IMR-90 (cell line): Measurements from ENCODE around the gene LDHAL6A. TPM values are rescaled to one million over a fixed set of nuclear protein-coding genes. Genes with fewer than 3 reads are reported as not detected.

Experiments
- ATAC-seq: fragments of 200-7000 bp; cut with Tn5 transposase; 2 replicates; pipeline ENCODE4 v1.9.1; 2020; ENCODE audit warnings: low read depth, mild to moderate bottlenecking, moderate library complexity
- BruUV-seq: library from RNA; stranded (reverse); fragments of 400-500 nt; replicated peaks from 2 replicates; lab custom pipeline; 2021; lab: Mats Ljungman, UMichigan
- CTCF ChIA-PET: fragments of 300-600 bp; formaldehyde crosslinking; extraction: SDS; loops from one replicate; lab custom pipeline; 2021; ENCODE audit warnings: antibody characterized with exemption; lab: Yijun Ruan, JAX
- POLR2A ChIA-PET: fragments of 300-600 bp; sonication (Branson Sonifier 250); formaldehyde crosslinking; loops from one replicate; lab custom pipeline; 2022; ENCODE audit warnings: antibody characterized with exemption; ENCODE audit not compliant: unreplicated experiment; lab: Charles Lee
- DNase-seq: peaks from one replicate; pipeline ENCODE4 v3.0.0; 2013
- H2AFZ ChIP-seq: replicated peaks from 2 replicates; pipeline ENCODE3; 2013; ENCODE audit warnings: low read length, mild to moderate bottlenecking; ENCODE audit not compliant: poor library complexity
- H2AK5ac ChIP-seq: 2 replicates; pipeline ENCODE4 v1.6.1; 2013; ENCODE audit warnings: low read depth, low read length, inconsistent platforms
- H2AK9ac ChIP-seq: replicated peaks from 2 replicates; pipeline ENCODE3; 2013; ENCODE audit warnings: mild to moderate bottlenecking, low read depth, low read length, moderate library complexity; ENCODE audit not compliant: poor library complexity
- H2BK120ac ChIP-seq: 2 replicates; pipeline ENCODE4 v1.6.1; 2013; ENCODE audit warnings: low read depth, low read length, inconsistent platforms
- H2BK15ac ChIP-seq: 3 replicates; pipeline ENCODE4 v1.6.1; 2013; ENCODE audit warnings: low read depth, low read length, inconsistent platforms
- H2BK20ac ChIP-seq: 2 replicates; pipeline ENCODE4 v1.6.1; 2013; ENCODE audit warnings: low read depth, mild to moderate bottlenecking, inconsistent platforms, low read length, moderate library complexity
- H2BK5ac ChIP-seq: 2 replicates; pipeline ENCODE4 v1.6.1; 2013; ENCODE audit warnings: mild to moderate bottlenecking, low read depth, low read length, inconsistent platforms; ENCODE audit not compliant: poor library complexity, severe bottlenecking
- H3K14ac ChIP-seq: replicated peaks from 2 replicates; pipeline ENCODE4 v1.6.1; 2013; ENCODE audit warnings: low read depth, low read length, inconsistent platforms
- H3K18ac ChIP-seq: 2 replicates; pipeline ENCODE4 v1.6.1; 2013; ENCODE audit warnings: low read depth, low read length, control low read depth
- H3K23ac ChIP-seq: 2 replicates; pipeline ENCODE4 v1.6.1; 2013; ENCODE audit warnings: low read depth, low read length, inconsistent platforms
- H3K27ac ChIP-seq: 2 replicates; pipeline ENCODE4 v1.5.1; 2013; ENCODE audit warnings: mild to moderate bottlenecking, control low read depth, low read length; ENCODE audit not compliant: insufficient read depth
- H3K27me3 ChIP-seq: 2 replicates; pipeline ENCODE4 v1.6.1; 2013; ENCODE audit warnings: low read length; ENCODE audit not compliant: control insufficient read depth, insufficient read depth
- H3K36me3 ChIP-seq: 2 replicates; pipeline ENCODE4 v1.6.1; 2013; ENCODE audit warnings: low read length, mixed read lengths; ENCODE audit not compliant: control insufficient read depth, insufficient read depth
- H3K4ac ChIP-seq: 2 replicates; pipeline ENCODE4 v1.6.1; 2013; ENCODE audit warnings: low read depth, low read length, inconsistent platforms
- H3K4me1 ChIP-seq: 2 replicates; pipeline ENCODE4 v1.6.1; 2013; ENCODE audit warnings: low read length, mixed read lengths; ENCODE audit not compliant: control insufficient read depth, insufficient read depth
- H3K4me2 ChIP-seq: 2 replicates; pipeline ENCODE4 v1.6.1; 2013; ENCODE audit warnings: low read depth, mild to moderate bottlenecking, control low read depth, low read length, moderate library complexity
- H3K4me3 ChIP-seq: 2 replicates; pipeline ENCODE4 v1.5.1; 2013; ENCODE audit warnings: low read depth, mild to moderate bottlenecking, control low read depth, low read length, moderate library complexity; ENCODE audit not compliant: insufficient read depth
- H3K56ac ChIP-seq: 2 replicates; pipeline ENCODE4 v1.6.1; 2013; ENCODE audit warnings: low read length, inconsistent platforms; ENCODE audit not compliant: insufficient read depth; ENCODE audit errors: extremely low read depth
- H3K79me1 ChIP-seq, 2 experiments: 2 replicates each; pipeline ENCODE4 v1.6.1; 2013; ENCODE audit warnings: low read length in 2 of 2, inconsistent platforms in 1 of 2, low read depth in 1 of 2
- H3K9ac ChIP-seq: 2 replicates; pipeline ENCODE4 v1.6.1; 2013; ENCODE audit warnings: low read depth, low read length, control low read depth
- H3K9me1 ChIP-seq: 2 replicates; pipeline ENCODE4 v1.6.1; 2013; ENCODE audit warnings: low read length, inconsistent platforms; ENCODE audit not compliant: insufficient read depth
- H3K9me3 ChIP-seq: 2 replicates; pipeline ENCODE4 v1.6.1; 2013; ENCODE audit warnings: low read length; ENCODE audit not compliant: control insufficient read depth, insufficient read depth
- H4K20me1 ChIP-seq: 2 replicates; pipeline ENCODE4 v1.6.1; 2013; ENCODE audit warnings: low read length, inconsistent platforms; ENCODE audit not compliant: insufficient read depth
- H4K5ac ChIP-seq: 2 replicates; pipeline ENCODE4 v1.6.1; 2013; ENCODE audit warnings: mild to moderate bottlenecking, low read depth, low read length, control low read depth
- H4K8ac ChIP-seq, 2 experiments: 2 replicates each; pipeline ENCODE4 v1.6.1; 2013; ENCODE audit warnings: low read depth in 2 of 2, low read length in 2 of 2, control low read depth in 1 of 2, inconsistent platforms in 1 of 2
- H4K91ac ChIP-seq: 2 replicates; pipeline ENCODE4 v1.6.1; 2013; ENCODE audit warnings: low read depth, low read length, inconsistent platforms; ENCODE audit not compliant: insufficient read depth
- CEBPB ChIP-seq: IDR thresholded peaks from 2 replicates; pipeline ENCODE4 v1.6.1; 2012; ENCODE audit warnings: low read depth, low read length, improper control_type of control experiment
- CHD1 ChIP-seq: IDR thresholded peaks from 2 replicates; pipeline ENCODE4 v1.6.1; 2012; ENCODE audit warnings: low read depth, low read length, improper control_type of control experiment
- FOS ChIP-seq: fragments of 150-350 bp; IDR thresholded peaks from 2 replicates; pipeline ENCODE4 v1.6.1; 2016; ENCODE audit warnings: low read depth, low read length
- MAFK ChIP-seq: IDR thresholded peaks from 2 replicates; pipeline ENCODE4 v1.6.1; 2012; ENCODE audit warnings: low read depth, low read length, improper control_type of control experiment
- MXI1 ChIP-seq: IDR thresholded peaks from 2 replicates; pipeline ENCODE4 v1.6.1; 2012; ENCODE audit warnings: low read depth, mild to moderate bottlenecking, low read length, moderate library complexity, borderline replicate concordance
- NFE2L2 ChIP-seq: fragments of 150-350 bp; IDR thresholded peaks from 2 replicates; pipeline ENCODE4 v1.6.1; 2016; ENCODE audit warnings: low read depth, mild to moderate bottlenecking, low read length
- POLR2A ChIP-seq: IDR thresholded peaks from 2 replicates; pipeline ENCODE4 v1.6.1; 2012; ENCODE audit warnings: mild to moderate bottlenecking, low read depth, low read length
- RAD21 ChIP-seq: IDR thresholded peaks from 2 replicates; pipeline ENCODE4 v1.6.1; 2012; ENCODE audit warnings: low read length, improper control_type of control experiment
- RFX5 ChIP-seq: IDR thresholded peaks from 2 replicates; pipeline ENCODE4 v1.8.0; 2012; ENCODE audit warnings: low read depth, mild to moderate bottlenecking, low read length, moderate library complexity
- SMC3 ChIP-seq: fragments of 150-350 bp; IDR thresholded peaks from 2 replicates; pipeline ENCODE4 v1.6.1; 2016; ENCODE audit warnings: low read depth, mild to moderate bottlenecking, antibody characterized with exemption, low read length, moderate library complexity
- WGBS, 2 experiments: methylation state at CpG; one replicate each; pipeline versions ENCODE4 v1.1.5 to v1.1.7; 2013; ENCODE audit warnings: missing lambda C conversion rate in 2 of 2; ENCODE audit not compliant: insufficient read length in 1 of 2; ENCODE audit errors: extremely low coverage in 2 of 2; 5-methylcytosine and 5-hydroxymethylcytosine counted together
- dilution Hi-C: fragments of 300-500 bp; cut with HindIII; formaldehyde crosslinking; loops from one replicate; pipeline ENCODE4 v1.14.3; 2018; ENCODE audit warnings: low sequenced_read_pairs; ENCODE audit not compliant: unreplicated experiment
- in situ Hi-C: fragments of 300-500 bp; cut with MboI; formaldehyde crosslinking; loops from 3 replicates; pipeline ENCODE4 v1.14.3; 2019; ENCODE audit warnings: low sequenced_read_pairs, inconsistent platforms, mixed read lengths
- intact Hi-C: fragments of 100-400 bp; cut with micrococcal nuclease; formaldehyde crosslinking; loops from 2 replicates; pipeline ENCODE4 v1.10.0; 2022
- polyA plus RNA-seq, 3 experiments: library from polyadenylated mRNA; depleted of rRNA; stranded (reverse); fragments of >200 nt; gene quantifications; 2 replicates each; pipeline ENCODE4 v1.2.3, GENCODE V29; 2012; ENCODE audit warnings: low replicate concordance in 1 of 3
- total RNA-seq: library from RNA; depleted of rRNA; stranded (reverse); fragments of >200 nt; gene quantifications from 2 replicates; pipeline ENCODE4 v1.2.3, GENCODE V29; 2012
- TF ChIP-seq, protein P1 (sequence below): fragments of 150-350 bp; IDR thresholded peaks from 2 replicates; pipeline ENCODE4 v1.6.1; 2017; ENCODE audit warnings: mild to moderate bottlenecking, antibody characterized with exemption, low read length, low read depth

LDHAL6A gene
- total and polyA plus RNA-seq, 2 of the 4 experiments (the other 2 are of a cell fraction): not detected

DNA sequence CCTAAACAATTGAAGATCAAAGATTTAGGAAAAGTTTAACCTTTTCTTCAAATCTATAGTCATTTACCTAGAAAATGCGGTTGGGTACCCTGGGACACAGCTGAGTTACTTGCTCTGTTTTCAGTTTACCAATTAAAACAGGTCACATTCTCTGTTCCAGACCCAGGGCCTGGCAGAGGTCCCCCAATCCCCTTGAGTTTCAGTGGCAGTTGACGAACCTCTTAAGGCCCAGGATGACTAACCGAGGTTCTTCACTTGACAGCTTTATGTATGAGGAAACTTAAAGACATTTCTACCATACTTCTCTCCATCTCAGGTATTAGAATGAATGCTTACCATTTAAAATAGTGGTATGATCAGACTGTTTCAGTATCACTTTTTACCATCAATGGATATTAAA lies 16.3 kb downstream of the LDHAL6A start:
- intact Hi-C loops (no loop called here), in situ Hi-C loops (no loop called here), dilution Hi-C loops (no loop called here)
- H4K91ac ChIP-seq: no peak overlapping the region
- no peaks in the 10 kb centered on the region for H3K9me3 ChIP-seq
- H3K79me1 ChIP-seq: no peaks in the 10 kb centered on the region
- H3K4ac ChIP-seq: no peak overlapping the region
- ATAC-seq (no peak), DNase-seq (no peak)
- no peaks in the 10 kb centered on the region for H3K4me1 ChIP-seq
- no peaks in the 10 kb centered on the region for H3K9me1 ChIP-seq
- H4K8ac ChIP-seq: no peak overlapping the region
- H3K36me3 ChIP-seq: peaks cover 5% of the 10 kb centered on the region
- no peak overlapping the region for H3K4me2 ChIP-seq
- H2BK5ac ChIP-seq: no peak overlapping the region
- H2AK5ac ChIP-seq: no peak overlapping the region
- H2AK9ac ChIP-seq: no peak overlapping the region
- no peaks in the 10 kb centered on the region for H4K20me1 ChIP-seq
- H4K5ac ChIP-seq: no peak overlapping the region
- H3K14ac ChIP-seq: no peak overlapping the region
- H2BK15ac ChIP-seq: no peak overlapping the region
- TF ChIP-seq CEBPB (no peak), CHD1 (no peak), FOS (no peak), NFE2L2 (no peak), SMC3 (no peak), MAFK (no peak), RAD21 (no peak), POLR2A (no peak), MXI1 (no peak), RFX5 (no peak)
- TF ChIP-seq, protein P1, sequence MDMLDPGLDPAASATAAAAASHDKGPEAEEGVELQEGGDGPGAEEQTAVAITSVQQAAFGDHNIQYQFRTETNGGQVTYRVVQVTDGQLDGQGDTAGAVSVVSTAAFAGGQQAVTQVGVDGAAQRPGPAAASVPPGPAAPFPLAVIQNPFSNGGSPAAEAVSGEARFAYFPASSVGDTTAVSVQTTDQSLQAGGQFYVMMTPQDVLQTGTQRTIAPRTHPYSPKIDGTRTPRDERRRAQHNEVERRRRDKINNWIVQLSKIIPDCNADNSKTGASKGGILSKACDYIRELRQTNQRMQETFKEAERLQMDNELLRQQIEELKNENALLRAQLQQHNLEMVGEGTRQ: no peak
- H3K4me3 ChIP-seq: no peak overlapping the region
- H3K27ac ChIP-seq: no peak overlapping the region
- no peak overlapping the region for H3K23ac ChIP-seq
- H3K18ac ChIP-seq: no peak overlapping the region
- no peak overlapping the region for H2BK120ac ChIP-seq
- WGBS, 2 experiments: no CpG with 5 or more reads among the region's 3 CpGs
- POLR2A ChIA-PET: no interaction called here
- CTCF ChIA-PET: interaction anchor here (0.6 kb wide), 1 partner anchor 93 kb away, joined by 8 read pairs; no protein-coding TSS in a partner anchor
- H2BK20ac ChIP-seq: no peak overlapping the region
- no peak overlapping the region for H3K56ac ChIP-seq
- H3K9ac ChIP-seq: no peak overlapping the region
- H2AFZ ChIP-seq: no peak overlapping the region
- H3K27me3 ChIP-seq: no peaks in the 10 kb centered on the region
- BruUV-seq: no TSS peak
